ENCODE results near the gene WDR70. TPM values are rescaled to one million over a fixed set of nuclear protein-coding genes. Genes with fewer than 3 reads are reported as not detected.
"Not testable (repeated sequence)": the region's sequence is repeated elsewhere in the genome, so short reads cannot be mapped to it uniquely, and the experiment has no call there.

The WDR70 gene
- total RNA-seq, 1 donor from 2014 or later = 29.0 TPM

DNA sequence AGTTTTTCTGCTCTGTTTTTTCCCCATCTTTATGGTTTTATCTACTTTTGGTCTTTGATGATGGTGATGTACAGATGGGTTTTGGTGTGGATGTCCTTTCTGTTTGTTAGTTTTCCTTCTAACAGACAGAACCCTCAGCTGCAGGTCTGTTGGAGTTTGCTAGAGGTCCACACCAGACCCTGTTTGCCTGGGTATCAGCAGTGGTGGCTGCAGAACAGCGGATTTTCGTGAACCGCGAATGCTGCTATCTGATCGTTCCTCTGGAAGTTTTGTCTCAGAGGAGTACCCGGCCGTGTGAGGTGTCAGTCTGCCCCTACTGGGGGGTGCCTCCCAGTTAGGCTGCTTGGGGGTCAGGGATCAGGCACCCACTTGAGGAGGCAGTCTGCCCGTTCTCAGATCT lies 300.2 kb downstream of the WDR70 start:
- intact Hi-C loops (cut with DNase I); H3K27me3 ChIP-seq (ENCODE audit: low read depth); DNase-seq; ATAC-seq; H3K4me3 ChIP-seq; H3K4me1 ChIP-seq; H3K9me3 ChIP-seq; H3K27ac ChIP-seq; H3K36me3 ChIP-seq: not testable (repeated sequence)

DNA sequence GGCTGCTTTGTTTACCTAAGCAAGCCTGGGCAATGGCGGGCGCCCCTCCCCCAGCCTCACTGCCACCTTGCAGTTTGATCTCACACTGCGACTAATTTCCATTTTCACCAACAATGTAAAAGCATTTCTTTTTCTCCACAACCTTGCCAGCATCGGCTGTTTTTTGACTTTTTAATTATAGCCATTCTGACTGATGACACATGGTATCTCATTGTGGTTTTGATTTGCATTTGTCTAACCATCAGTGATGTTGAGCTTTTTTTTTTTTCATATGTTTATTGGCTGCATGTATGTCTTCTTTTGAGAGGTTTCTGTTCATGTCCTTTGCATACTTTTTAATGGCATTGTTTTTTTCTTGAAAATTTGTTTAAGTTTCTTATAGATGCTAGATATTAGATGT lies 300.8 kb downstream of the WDR70 start:
- H3K36me3 ChIP-seq; H3K9me3 ChIP-seq; H3K4me3 ChIP-seq; DNase-seq; H3K27ac ChIP-seq; ATAC-seq; H3K4me1 ChIP-seq; H3K27me3 ChIP-seq (ENCODE audit: low read depth); intact Hi-C loops (cut with DNase I): not testable (repeated sequence)

- no peaks in the 10 kb centered on the region for H3K27me3 ChIP-seq (ENCODE audit: low read depth)
- H3K27ac ChIP-seq = no peak overlapping the region
- no peaks in the 10 kb centered on the region for H3K4me1 ChIP-seq
- intact Hi-C loops (cut with DNase I) = no loop called here
- no peaks in the 10 kb centered on the region for H3K36me3 ChIP-seq
- no peaks in the 10 kb centered on the region for H3K9me3 ChIP-seq
- no peak overlapping the region for H3K4me3 ChIP-seq
- no peak for DNase-seq
- TF ChIP-seq, protein P1, sequence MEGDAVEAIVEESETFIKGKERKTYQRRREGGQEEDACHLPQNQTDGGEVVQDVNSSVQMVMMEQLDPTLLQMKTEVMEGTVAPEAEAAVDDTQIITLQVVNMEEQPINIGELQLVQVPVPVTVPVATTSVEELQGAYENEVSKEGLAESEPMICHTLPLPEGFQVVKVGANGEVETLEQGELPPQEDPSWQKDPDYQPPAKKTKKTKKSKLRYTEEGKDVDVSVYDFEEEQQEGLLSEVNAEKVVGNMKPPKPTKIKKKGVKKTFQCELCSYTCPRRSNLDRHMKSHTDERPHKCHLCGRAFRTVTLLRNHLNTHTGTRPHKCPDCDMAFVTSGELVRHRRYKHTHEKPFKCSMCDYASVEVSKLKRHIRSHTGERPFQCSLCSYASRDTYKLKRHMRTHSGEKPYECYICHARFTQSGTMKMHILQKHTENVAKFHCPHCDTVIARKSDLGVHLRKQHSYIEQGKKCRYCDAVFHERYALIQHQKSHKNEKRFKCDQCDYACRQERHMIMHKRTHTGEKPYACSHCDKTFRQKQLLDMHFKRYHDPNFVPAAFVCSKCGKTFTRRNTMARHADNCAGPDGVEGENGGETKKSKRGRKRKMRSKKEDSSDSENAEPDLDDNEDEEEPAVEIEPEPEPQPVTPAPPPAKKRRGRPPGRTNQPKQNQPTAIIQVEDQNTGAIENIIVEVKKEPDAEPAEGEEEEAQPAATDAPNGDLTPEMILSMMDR (IDR thresholded peaks at IDR 0.05) = no peak
- no peak for ATAC-seq
Measured at GRCh38 chr5:37683072-37683471, 304.0 kb downstream of the WDR70 start.

- no peak for DNase-seq
Measured at GRCh38 chr5:37685211-37685610, 306.1 kb downstream of the WDR70 start.

GRCh38 chr5:37685816-37686215 lies 306.7 kb downstream of the WDR70 start:
- no peaks in the 10 kb centered on the region for H3K36me3 ChIP-seq
- no peak for ATAC-seq
- no peaks in the 10 kb centered on the region for H3K27me3 ChIP-seq (ENCODE audit: low read depth)
- TF ChIP-seq, protein P1 (IDR thresholded peaks at IDR 0.05) = no peak
- H3K4me1 ChIP-seq = no peaks in the 10 kb centered on the region
- intact Hi-C loops (cut with DNase I) = no loop called here
- no peak overlapping the region for H3K4me3 ChIP-seq
- no peak for DNase-seq
- H3K9me3 ChIP-seq = no peaks in the 10 kb centered on the region
- H3K27ac ChIP-seq = no peak overlapping the region

More at GRCh38 chr5:37685211-37685610, 306.1 kb downstream of the WDR70 start:
- Histone ChIP-seq H3K4me1 (no peaks in the 10 kb centered on the region), H3K27ac (no peak overlapping the region), H3K4me3 (no peak overlapping the region), H3K36me3 (no peaks in the 10 kb centered on the region), H3K27me3 (ENCODE audit: low read depth) (no peaks in the 10 kb centered on the region), H3K9me3 (no peaks in the 10 kb centered on the region)
- intact Hi-C loops (cut with DNase I) = no loop called here
- no peak for ATAC-seq
- TF ChIP-seq, protein P1 (IDR thresholded peaks at IDR 0.05) = no peak

GRCh38 chr5:37688925-37689324 lies 309.8 kb downstream of the WDR70 start:
- H3K27me3 ChIP-seq (ENCODE audit: low read depth); ATAC-seq; H3K4me1 ChIP-seq; H3K4me3 ChIP-seq; intact Hi-C loops (cut with DNase I); H3K27ac ChIP-seq; H3K36me3 ChIP-seq; DNase-seq; H3K9me3 ChIP-seq: not testable (repeated sequence)

GRCh38 chr5:37694333-37694732 lies 315.2 kb downstream of the WDR70 start:
- H3K4me3 ChIP-seq; H3K27me3 ChIP-seq (ENCODE audit: low read depth); H3K27ac ChIP-seq; H3K4me1 ChIP-seq; DNase-seq; intact Hi-C loops (cut with DNase I); H3K9me3 ChIP-seq; ATAC-seq: not testable (repeated sequence)
- peaks cover 13% of the 10 kb centered on the region for H3K36me3 ChIP-seq

DNA sequence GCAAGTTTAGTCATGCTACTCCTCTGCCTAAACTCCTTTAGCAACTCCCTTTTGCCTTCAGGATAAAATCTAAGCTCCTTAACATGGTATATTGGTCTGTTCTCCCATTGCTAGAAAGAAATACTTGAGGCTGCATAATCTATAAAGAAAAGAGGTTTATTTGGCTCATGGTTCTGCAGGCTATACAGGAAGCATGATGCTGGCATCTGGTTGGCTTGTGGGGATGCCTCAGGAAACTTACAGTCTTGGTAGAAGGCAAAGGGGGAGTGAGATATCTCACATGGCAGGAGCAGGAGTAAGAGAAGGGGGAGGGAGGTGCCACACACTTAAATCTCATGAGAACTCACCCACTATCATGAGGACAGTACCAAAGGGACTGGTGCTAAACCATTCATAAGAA lies 315.7 kb downstream of the WDR70 start:
- TF ChIP-seq, protein P1 (IDR thresholded peaks at IDR 0.05) = no peak
- intact Hi-C loops (cut with DNase I) = no loop called here
- no peak for DNase-seq

More for the DNA sequence above, 315.7 kb downstream of the WDR70 start:
- Histone ChIP-seq H3K27me3 (ENCODE audit: low read depth) (no peaks in the 10 kb centered on the region), H3K27ac (no peak overlapping the region), H3K4me1 (no peaks in the 10 kb centered on the region), H3K4me3 (no peak overlapping the region), H3K36me3 (peaks cover 15% of the 10 kb centered on the region), H3K9me3 (no peaks in the 10 kb centered on the region)
- ATAC-seq = no peak

Measured in lower lobe of right lung (tissue), 2 donors.